Measurements from ENCODE around the gene PIP5K1C. TPM values are rescaled to one million over a fixed set of nuclear protein-coding genes. Genes with fewer than 3 reads are reported as not detected.

Gene PIP5K1C
- total RNA-seq, 1 experiment from 2014 or later: 34.0 TPM

GRCh38 chr19:3671680-3672574 is 28.3 kb downstream of the PIP5K1C start:
- ATAC-seq (no peak), DNase-seq (ENCODE audit: low spot score) (no peak)
- Mint-ChIP-seq H3K4me1 (peaks cover 5% of the 10 kb centered on the region; the same call in 1 of the 2 replicates), H3K27ac (no peak overlapping the region), H3K4me3 (no peak overlapping the region), H3K36me3 (no peaks in the 10 kb centered on the region), H3K9me3 (no peaks in the 10 kb centered on the region), H3K27me3 (ENCODE audit: low read depth) (no peaks in the 10 kb centered on the region)
- TF ChIP-seq ZNF219 (CRISPR knock-in tag; IDR thresholded peaks at IDR 0.05; ENCODE audit: borderline replicate concordance) (0 out of 2 replicates have a peak, but pooled peaks have one; percentile 25), RORB (CRISPR knock-in tag; IDR thresholded peaks at IDR 0.05) (no peak), ZNF281 (CRISPR knock-in tag; IDR thresholded peaks at IDR 0.05) (no peak)
- POLR2A ChIA-PET: no interaction called here
- CTCF ChIA-PET: interaction anchor here (0.6 to 2.8 kb wide), 6 partner anchors 11 to 150 kb away, joined by 3 to 14 read pairs (median 3); no protein-coding TSS in a partner anchor

GRCh38 chr19:3670796-3671679 is 29.2 kb downstream of the PIP5K1C start:
- Mint-ChIP-seq H3K4me3 (no peak overlapping the region), H3K27me3 (ENCODE audit: low read depth) (no peaks in the 10 kb centered on the region), H3K9me3 (no peaks in the 10 kb centered on the region), H3K36me3 (no peaks in the 10 kb centered on the region), H3K27ac (peak overlapping the region; percentile 85; the same call in 1 of the 2 replicates), H3K4me1 (peaks cover 5% of the 10 kb centered on the region; the same call in 1 of the 2 replicates)
- ATAC-seq: no peak
- TF ChIP-seq GRHL2 (CRISPR knock-in tag; IDR thresholded peaks at IDR 0.05; ENCODE audit: insufficient replicate concordance, severe bottlenecking): no peak
- no peak for TF ChIP-seq KAT7 (CRISPR knock-in tag; IDR thresholded peaks at IDR 0.05; ENCODE audit: borderline replicate concordance)
- no peak for TF ChIP-seq NFYB (CRISPR knock-in tag; conservative IDR thresholded peaks at IDR 0.05; ENCODE audit: low read depth)
- TF ChIP-seq ATF6 (CRISPR knock-in tag; IDR thresholded peaks at IDR 0.05): no peak
- DNase-seq (ENCODE audit: low spot score): no peak
- CTCF ChIA-PET: interaction anchor here (0.6 to 1.0 kb wide), 2 partner anchors 22 to 28 kb away, joined by 3 read pairs; no protein-coding TSS in a partner anchor
- POLR2A ChIA-PET: no interaction called here

- Mint-ChIP-seq H3K27ac (no peak overlapping the region; the same call in 1 of the 2 replicates), H3K27me3 (ENCODE audit: low read depth) (no peaks in the 10 kb centered on the region), H3K4me3 (no peak overlapping the region), H3K9me3 (no peaks in the 10 kb centered on the region), H3K36me3 (no peaks in the 10 kb centered on the region), H3K4me1 (peaks cover 5% of the 10 kb centered on the region; the same call in 1 of the 2 replicates)
- DNase-seq (ENCODE audit: low spot score) (no peak), ATAC-seq (no peak)
- CTCF ChIA-PET: interaction anchor here (0.6 to 1.0 kb wide), 2 partner anchors 23 to 93 kb away, joined by 3 read pairs; no protein-coding TSS in a partner anchor
- TF ChIP-seq PRRX2 (CRISPR knock-in tag; IDR thresholded peaks at IDR 0.05) (no peak), NR2C2 (CRISPR knock-in tag; IDR thresholded peaks at IDR 0.05) (no peak), FOXJ3 (CRISPR knock-in tag; IDR thresholded peaks at IDR 0.05; ENCODE audit: borderline replicate concordance) (no peak), ZNF425 (CRISPR knock-in tag; conservative IDR thresholded peaks at IDR 0.05) (no peak), ATF2 (CRISPR knock-in tag; IDR thresholded peaks at IDR 0.05; ENCODE audit: borderline replicate concordance, low read depth) (no peak), GTF2I (CRISPR knock-in tag; conservative IDR thresholded peaks at IDR 0.05) (no peak)
- POLR2A ChIA-PET: no interaction called here
Observed at GRCh38 chr19:3669947-3670795, 30.1 kb downstream of the PIP5K1C start.
